Fibroblast of lung (primary cell): Measurements from ENCODE around the gene FOXL2. TPM values are rescaled to one million over a fixed set of nuclear protein-coding genes. Genes with fewer than 3 reads are reported as not detected.

Experiments
- DNase-seq, 2 donors: peaks; one replicate each; pipeline versions ENCODE4 v3.0.0 to v3.0.0-alpha.2; 2010; ENCODE audit warnings: low read depth in 2 of 2
- H2AFZ ChIP-seq: 2 replicates; pipeline ENCODE4 v1.5.1; 2012; ENCODE audit warnings: low read length, control low read depth, inconsistent platforms
- H3K27ac ChIP-seq: 2 replicates; pipeline ENCODE4 v1.5.1; 2011; ENCODE audit warnings: low read length, control low read depth; ENCODE audit not compliant: insufficient read depth
- H3K27me3 ChIP-seq: 2 replicates; pipeline ENCODE4 v1.5.1; 2011; ENCODE audit warnings: mild to moderate bottlenecking, low read length; ENCODE audit not compliant: control insufficient read depth, insufficient read depth
- H3K36me3 ChIP-seq: 2 replicates; pipeline ENCODE4 v1.5.1; 2011; ENCODE audit warnings: low read length; ENCODE audit not compliant: control insufficient read depth, insufficient read depth
- H3K4me1 ChIP-seq: 2 replicates; pipeline ENCODE4 v1.5.1; 2011; ENCODE audit warnings: low read length; ENCODE audit not compliant: control insufficient read depth, insufficient read depth; ENCODE audit errors: extremely low read depth
- H3K4me2 ChIP-seq: 2 replicates; pipeline ENCODE4 v1.5.1; 2011; ENCODE audit warnings: low read length, control low read depth; ENCODE audit not compliant: insufficient read depth; ENCODE audit errors: extremely low read depth
- H3K4me3 ChIP-seq, 4 experiments: fragments of 200-600 bp in 1 of 4; sonication (generic) in 1 of 4; replicated peaks in 1 of 4; 2 replicates each; pipeline ENCODE4 v1.5.1; 2011 to 2016; ENCODE audit warnings: low read length in 4 of 4, low read depth in 3 of 4, mild to moderate bottlenecking in 3 of 4, control low read depth in 2 of 4, inconsistent platforms in 1 of 4, mixed read lengths in 1 of 4; ENCODE audit not compliant: insufficient read depth in 1 of 4; ENCODE audit errors: control extremely low read depth in 1 of 4
- H3K79me2 ChIP-seq: 2 replicates; pipeline ENCODE4 v1.5.1; 2012; ENCODE audit warnings: mild to moderate bottlenecking, low read length, inconsistent platforms; ENCODE audit not compliant: control insufficient read depth, insufficient read depth
- H3K9ac ChIP-seq: 2 replicates; pipeline ENCODE4 v1.5.1; 2011; ENCODE audit warnings: mild to moderate bottlenecking, low read length, control low read depth; ENCODE audit not compliant: insufficient read depth
- H3K9me3 ChIP-seq: 2 replicates; pipeline ENCODE4 v1.5.1; 2012; ENCODE audit warnings: low read depth, low read length; ENCODE audit not compliant: control insufficient read depth, insufficient read depth
- H4K20me1 ChIP-seq: 2 replicates; pipeline ENCODE4 v1.5.1; 2011; ENCODE audit warnings: low read length; ENCODE audit not compliant: control insufficient read depth, insufficient read depth; ENCODE audit errors: extremely low read depth
- EZH2 ChIP-seq: IDR thresholded peaks from 2 replicates; pipeline ENCODE4 v1.5.1; 2012; ENCODE audit warnings: low read length, control low read depth, mild to moderate bottlenecking; ENCODE audit errors: missing control alignments
- polyA plus RNA-seq, 2 donors: library from polyadenylated mRNA; depleted of rRNA in 1 of 2; stranded (reverse) in 1 of 2; unstranded in 1 of 2; fragments of >200 nt; gene quantifications; 2 replicates each; pipeline ENCODE4 v1.2.1, GENCODE V29; 2011 to 2012; ENCODE audit warnings: missing spikeins in 1 of 2
- total RNA-seq: library from RNA; depleted of rRNA; stranded (reverse); fragments of >200 nt; gene quantifications from 2 replicates; pipeline ENCODE4 v1.2.1, GENCODE V29; 2014
- TF ChIP-seq, protein P1 (sequence below), 2 donors: IDR thresholded peaks in 1 of 2; conservative IDR thresholded peaks in 1 of 2; 1 replicate in 1 of 2; 2 replicates in 1 of 2; pipeline ENCODE4 v1.5.1; 2011 to 2012; ENCODE audit warnings: low read length in 2 of 2, control low read depth in 1 of 2, inconsistent platforms in 1 of 2, low read depth in 1 of 2, mild to moderate bottlenecking in 1 of 2

Gene FOXL2
- total and polyA plus RNA-seq, 2 donors (not counting 1 experiment from before 2014, with no cell fraction given), result under 0.01 to 0.02 TPM

DNA sequence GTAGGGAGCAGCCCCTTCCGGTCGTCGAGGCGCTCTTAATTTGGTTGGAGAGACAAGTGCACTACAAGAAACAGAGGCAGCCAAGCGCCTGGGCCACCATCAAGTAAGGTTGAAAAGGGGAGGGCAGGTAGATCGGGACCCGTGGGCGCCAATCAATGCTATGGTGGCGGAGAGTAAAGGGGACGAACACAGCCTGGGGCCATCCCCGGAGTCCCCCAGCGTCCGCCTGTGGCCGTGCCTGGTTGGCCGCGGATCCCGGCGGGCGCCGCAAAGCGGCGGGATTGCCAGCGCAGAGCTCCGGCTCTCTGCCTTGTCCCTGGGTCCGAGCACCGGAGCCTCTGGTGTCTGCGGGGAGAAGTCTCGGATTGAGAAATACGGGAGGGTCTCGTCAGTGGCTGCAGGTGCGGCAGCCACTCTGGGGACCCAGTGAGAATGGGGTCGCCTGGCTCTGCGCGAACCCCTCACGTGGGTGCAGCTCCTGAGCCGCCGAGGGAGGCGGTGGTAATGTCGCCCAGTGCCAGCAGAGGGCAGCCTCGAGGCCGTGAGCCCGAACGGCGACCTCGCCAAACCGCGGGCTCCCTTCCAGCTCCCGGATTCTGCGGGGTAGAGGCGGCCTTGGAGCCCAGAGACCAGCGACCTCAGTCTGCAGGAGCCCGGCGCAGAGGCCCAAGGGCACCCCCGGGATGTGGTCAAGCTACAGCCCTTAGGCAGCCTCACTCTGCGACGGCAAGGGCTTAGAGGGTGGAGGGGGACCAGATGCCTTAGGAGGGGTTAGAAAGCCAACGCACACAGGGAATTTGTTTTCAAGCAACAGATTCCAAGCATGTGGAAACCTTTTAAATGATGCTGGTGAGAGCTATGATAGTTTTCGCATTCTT is 10.8 kb downstream of the FOXL2 start:
- Histone ChIP-seq H4K20me1 (no peaks in the 10 kb centered on the region), H3K4me1 (peaks cover 2% of the 10 kb centered on the region), H3K9me3 (no peaks in the 10 kb centered on the region), H3K79me2 (no peaks in the 10 kb centered on the region), H3K4me2 (peak overlapping the region; percentile 87), H3K27ac (no peak overlapping the region), H2AFZ (peak overlapping the region; percentile 43), H3K4me3 (peak overlapping the region; percentile 27 to 50 (median 39)), H3K36me3 (no peaks in the 10 kb centered on the region), H3K27me3 (peaks cover 61% of the 10 kb centered on the region), H3K9ac (no peak overlapping the region)
- TF ChIP-seq EZH2, result no peak
- TF ChIP-seq, protein P1, sequence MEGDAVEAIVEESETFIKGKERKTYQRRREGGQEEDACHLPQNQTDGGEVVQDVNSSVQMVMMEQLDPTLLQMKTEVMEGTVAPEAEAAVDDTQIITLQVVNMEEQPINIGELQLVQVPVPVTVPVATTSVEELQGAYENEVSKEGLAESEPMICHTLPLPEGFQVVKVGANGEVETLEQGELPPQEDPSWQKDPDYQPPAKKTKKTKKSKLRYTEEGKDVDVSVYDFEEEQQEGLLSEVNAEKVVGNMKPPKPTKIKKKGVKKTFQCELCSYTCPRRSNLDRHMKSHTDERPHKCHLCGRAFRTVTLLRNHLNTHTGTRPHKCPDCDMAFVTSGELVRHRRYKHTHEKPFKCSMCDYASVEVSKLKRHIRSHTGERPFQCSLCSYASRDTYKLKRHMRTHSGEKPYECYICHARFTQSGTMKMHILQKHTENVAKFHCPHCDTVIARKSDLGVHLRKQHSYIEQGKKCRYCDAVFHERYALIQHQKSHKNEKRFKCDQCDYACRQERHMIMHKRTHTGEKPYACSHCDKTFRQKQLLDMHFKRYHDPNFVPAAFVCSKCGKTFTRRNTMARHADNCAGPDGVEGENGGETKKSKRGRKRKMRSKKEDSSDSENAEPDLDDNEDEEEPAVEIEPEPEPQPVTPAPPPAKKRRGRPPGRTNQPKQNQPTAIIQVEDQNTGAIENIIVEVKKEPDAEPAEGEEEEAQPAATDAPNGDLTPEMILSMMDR (conservative IDR thresholded peaks at IDR 0.05 in 1 of 2, IDR thresholded peaks at IDR 0.05 in 1 of 2; ENCODE audit: low read depth in 1 of 2, low read length in 2 of 2), result peak; percentile 66 to 79
- peak; percentile 41 to 50 for DNase-seq

GRCh38 chr3:138935505-138935862 is 11.5 kb downstream of the FOXL2 start:
- no peaks in the 10 kb centered on the region for H3K9me3 ChIP-seq
- no peaks in the 10 kb centered on the region for H3K36me3 ChIP-seq
- H2AFZ ChIP-seq, result no peak overlapping the region
- peaks cover 2% of the 10 kb centered on the region for H3K4me1 ChIP-seq
- no peak overlapping the region for H3K4me3 ChIP-seq
- H3K27me3 ChIP-seq, result peaks cover 54% of the 10 kb centered on the region
- DNase-seq, result no peak
- peak overlapping the region; percentile 87 for H3K4me2 ChIP-seq
- no peaks in the 10 kb centered on the region for H3K79me2 ChIP-seq
- H3K27ac ChIP-seq, result no peak overlapping the region
- H4K20me1 ChIP-seq, result no peaks in the 10 kb centered on the region
- no peak for TF ChIP-seq EZH2
- TF ChIP-seq, protein P1 (conservative IDR thresholded peaks at IDR 0.05 in 1 of 2, IDR thresholded peaks at IDR 0.05 in 1 of 2; ENCODE audit: low read depth in 1 of 2, low read length in 2 of 2), result no peak
- H3K9ac ChIP-seq, result no peak overlapping the region

DNA sequence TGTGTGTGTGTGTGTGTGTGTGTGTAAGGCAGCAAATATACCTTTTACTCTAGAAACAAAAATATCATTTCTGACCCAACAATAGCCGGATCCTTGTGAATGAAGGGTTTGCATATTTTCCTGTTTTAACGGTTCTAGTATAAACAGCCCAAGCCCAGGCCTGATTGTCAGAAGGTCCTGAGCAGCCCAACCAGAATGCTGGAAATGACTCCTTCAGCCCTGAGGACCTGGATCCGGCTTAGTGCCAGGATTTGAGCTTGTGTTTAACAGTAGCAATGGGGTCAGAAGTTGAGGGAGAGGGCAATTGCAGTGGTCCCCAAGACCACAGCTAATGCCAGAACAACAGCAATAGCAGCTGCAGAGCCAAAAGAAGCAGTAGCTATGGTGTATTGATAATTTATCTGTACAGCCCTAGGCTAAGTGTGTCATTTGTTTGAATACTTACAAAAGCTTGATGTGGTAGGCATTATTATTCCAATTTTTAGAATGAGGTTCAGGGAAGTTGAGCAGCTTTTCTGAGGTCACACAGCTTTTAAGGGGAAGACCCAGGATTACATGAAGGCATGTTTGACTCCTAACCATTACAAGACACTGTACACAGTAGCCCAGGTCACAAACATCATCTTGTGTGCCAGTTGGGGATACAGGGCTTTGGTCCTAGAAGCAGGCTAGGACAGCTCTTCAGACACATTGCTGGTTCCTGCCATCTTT is 12.8 kb downstream of the FOXL2 start:
- H3K36me3 ChIP-seq, result no peaks in the 10 kb centered on the region
- no peak overlapping the region for H3K4me3 ChIP-seq
- TF ChIP-seq EZH2, result no peak
- TF ChIP-seq, protein P1 (conservative IDR thresholded peaks at IDR 0.05 in 1 of 2, IDR thresholded peaks at IDR 0.05 in 1 of 2; ENCODE audit: low read depth in 1 of 2, low read length in 2 of 2), result no peak
- H3K79me2 ChIP-seq, result no peaks in the 10 kb centered on the region
- H3K9me3 ChIP-seq, result no peaks in the 10 kb centered on the region
- H3K27me3 ChIP-seq, result peaks cover 42% of the 10 kb centered on the region
- H2AFZ ChIP-seq, result no peak overlapping the region
- DNase-seq, result no peak
- no peaks in the 10 kb centered on the region for H4K20me1 ChIP-seq
- H3K9ac ChIP-seq, result no peak overlapping the region
- H3K4me2 ChIP-seq, result no peak overlapping the region
- no peak overlapping the region for H3K27ac ChIP-seq
- peaks cover 2% of the 10 kb centered on the region for H3K4me1 ChIP-seq
